Embryonic facial prominence (tissue), 1 donor: ENCODE data around the gene PUM2.

Experiments
- DNase-seq: peaks from one replicate; pipeline ENCODE4 v3.0.0-alpha.2; 2016; ENCODE audit errors: extremely low spot score

PUM2 gene

DNA sequence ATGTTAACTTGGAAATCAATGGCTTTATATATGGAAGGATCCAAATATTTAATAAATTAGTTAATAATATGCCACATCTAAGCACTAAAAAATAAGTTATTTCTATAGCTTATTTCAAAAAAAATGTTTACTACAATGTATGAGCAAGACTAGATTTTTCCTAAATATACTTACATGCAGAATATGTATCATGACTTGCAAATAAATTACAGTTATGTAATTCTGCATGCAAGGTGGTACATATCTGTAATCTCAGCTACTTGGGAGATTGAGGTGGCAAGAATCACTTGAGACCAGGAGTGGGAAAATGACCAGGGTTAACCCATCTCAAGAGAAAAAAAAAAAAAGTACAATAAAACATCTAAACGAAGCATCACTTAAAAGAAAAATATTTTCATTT, 11.6 kb downstream of the PUM2 start:
- no peak for DNase-seq

- DNase-seq, result no peak
Measured at GRCh38 chr2:20334605-20335203, 15.9 kb downstream of the PUM2 start.

GRCh38 chr2:20333738-20334137, 16.9 kb downstream of the PUM2 start:
- DNase-seq, result no peak

GRCh38 chr2:20330192-20330591, 20.5 kb downstream of the PUM2 start:
- DNase-seq, result no peak

GRCh38 chr2:20327370-20327769, 23.3 kb downstream of the PUM2 start:
- no peak for DNase-seq

DNA sequence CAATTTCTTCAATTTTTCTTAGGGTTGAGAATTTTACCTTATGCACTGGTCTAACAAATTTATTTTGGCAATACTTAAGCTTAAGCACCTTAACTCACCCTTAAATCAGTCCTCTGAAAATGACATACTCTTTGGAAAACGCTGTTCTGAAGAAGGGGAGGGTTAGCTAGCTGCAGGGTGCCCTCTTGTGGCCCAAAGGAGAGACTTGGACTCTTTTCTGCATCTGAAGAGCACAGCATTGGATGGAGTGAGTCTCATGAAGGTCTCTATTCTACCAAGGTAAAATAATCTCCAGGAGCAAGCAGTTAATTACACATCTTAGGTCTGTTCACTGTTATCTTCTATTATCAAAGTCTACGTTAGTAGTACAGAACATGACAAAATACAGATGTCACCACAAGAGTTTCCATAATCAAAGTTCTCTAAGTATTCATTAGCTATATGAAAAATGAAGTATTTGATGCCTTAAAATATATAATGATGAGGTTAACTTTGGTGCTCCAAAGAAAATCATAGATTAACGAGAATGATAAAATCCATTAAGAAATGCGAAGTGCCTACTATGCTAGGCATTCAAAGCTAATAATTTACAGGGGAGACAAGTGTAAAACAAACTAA, 24.4 kb downstream of the PUM2 start:
- DNase-seq, result peak; percentile 37

DNA sequence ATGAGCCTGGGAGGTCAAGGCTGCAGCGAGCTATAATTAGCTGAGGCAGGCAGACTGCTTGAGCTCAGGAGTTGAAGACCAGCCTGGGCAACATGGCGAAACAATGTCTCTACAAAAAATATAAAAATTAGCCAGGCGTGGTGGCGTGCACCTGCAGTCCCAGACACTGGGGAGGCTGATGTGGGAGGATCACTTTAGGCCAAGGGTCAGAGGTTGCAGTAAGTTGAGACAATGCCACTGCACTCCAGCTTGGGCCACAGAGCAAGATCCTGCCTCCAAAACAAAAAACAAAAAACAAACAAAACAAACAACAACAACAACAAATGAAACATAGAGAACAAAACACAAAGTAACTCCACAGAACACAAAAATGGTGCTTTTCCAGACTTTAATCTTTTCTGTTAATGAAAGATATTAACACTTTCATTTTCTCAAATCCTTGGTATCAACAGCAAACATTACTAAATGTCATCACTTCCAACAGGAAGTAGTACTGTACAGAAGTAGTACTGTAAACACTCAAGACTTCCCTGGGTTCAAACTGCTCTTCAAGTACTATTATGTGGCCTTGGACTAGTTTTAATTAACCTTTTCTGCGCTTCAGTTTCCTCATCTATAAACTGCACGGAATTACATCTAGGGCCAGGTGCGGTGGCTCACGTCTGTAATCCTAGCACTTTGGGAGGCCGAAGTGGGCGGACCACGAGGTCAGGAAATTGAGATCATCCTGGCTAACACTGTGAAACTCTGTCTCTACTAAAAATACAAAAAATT, 27.9 kb downstream of the PUM2 start:
- DNase-seq, result no peak

GRCh38 chr2:20317690-20318089, 33.0 kb downstream of the PUM2 start:
- DNase-seq, result no peak

- DNase-seq, result no peak
Measured at GRCh38 chr2:20317197-20317596, 33.4 kb downstream of the PUM2 start.

GRCh38 chr2:20314562-20315501, 35.8 kb downstream of the PUM2 start:
- no peak for DNase-seq

GRCh38 chr2:20313659-20314058, 37.0 kb downstream of the PUM2 start:
- DNase-seq, result no peak

- DNase-seq, result no peak
Measured at GRCh38 chr2:20309001-20309400, 41.6 kb downstream of the PUM2 start.

DNA sequence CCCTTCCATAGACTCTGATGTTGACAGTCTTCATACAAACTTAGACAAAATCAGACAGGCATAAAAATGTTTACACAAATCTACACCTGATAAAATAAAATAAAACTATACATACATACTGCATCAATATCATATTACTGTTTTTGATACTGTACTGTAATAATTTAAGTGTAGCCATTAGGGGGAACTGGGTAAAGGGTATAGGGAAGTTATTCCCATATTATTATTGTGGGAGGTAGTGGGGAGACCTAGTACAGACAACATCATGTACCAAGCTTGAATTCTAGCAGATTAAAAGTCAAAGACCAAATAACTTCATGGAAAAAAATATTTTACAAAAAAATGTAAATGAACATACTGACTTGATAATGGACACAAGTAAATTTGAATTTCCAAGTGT, 43.3 kb downstream of the PUM2 start:
- no peak for DNase-seq

DNA sequence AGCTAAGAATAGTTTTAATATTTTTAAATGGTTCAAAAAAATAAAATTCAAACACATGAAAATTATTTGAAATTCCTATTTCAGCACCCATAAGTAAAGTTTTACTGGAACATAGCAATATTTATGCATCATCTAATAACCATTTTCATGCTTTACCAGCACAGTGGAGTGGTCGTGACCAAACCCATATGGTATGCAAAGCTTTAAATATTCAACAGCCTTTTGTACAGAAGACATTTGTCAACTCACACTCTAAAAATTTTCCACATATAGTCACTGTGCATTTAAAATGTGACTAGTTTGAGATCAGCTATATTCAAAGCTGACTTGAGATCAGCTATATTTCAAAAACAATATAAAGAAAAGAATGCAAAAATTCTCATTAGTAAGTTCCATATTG, 46.2 kb downstream of the PUM2 start:
- no peak for DNase-seq

- DNase-seq, result no peak
Measured at GRCh38 chr2:20303966-20304365, 46.7 kb downstream of the PUM2 start.

GRCh38 chr2:20302019-20302418, 48.6 kb downstream of the PUM2 start:
- no peak for DNase-seq

DNA sequence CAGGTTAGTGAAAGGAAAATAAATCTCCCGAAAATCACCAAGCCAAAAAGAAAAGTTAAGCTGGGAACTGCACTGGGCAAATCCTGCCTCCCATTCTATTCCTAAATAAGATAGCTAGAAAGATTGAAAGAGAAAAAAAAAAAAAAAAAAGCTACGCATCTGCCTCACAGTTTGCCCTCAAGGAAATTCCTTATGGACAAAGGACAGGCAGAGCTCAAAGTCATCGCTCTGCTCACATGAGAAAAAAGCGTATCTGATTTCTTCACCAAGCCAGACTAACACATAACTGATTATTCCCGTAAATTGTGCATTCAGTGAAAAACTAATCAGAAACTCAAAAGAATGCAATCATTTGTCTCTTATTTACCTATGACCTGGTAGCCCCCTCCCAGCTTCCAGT, 50.0 kb downstream of the PUM2 start:
- no peak for DNase-seq

DNA sequence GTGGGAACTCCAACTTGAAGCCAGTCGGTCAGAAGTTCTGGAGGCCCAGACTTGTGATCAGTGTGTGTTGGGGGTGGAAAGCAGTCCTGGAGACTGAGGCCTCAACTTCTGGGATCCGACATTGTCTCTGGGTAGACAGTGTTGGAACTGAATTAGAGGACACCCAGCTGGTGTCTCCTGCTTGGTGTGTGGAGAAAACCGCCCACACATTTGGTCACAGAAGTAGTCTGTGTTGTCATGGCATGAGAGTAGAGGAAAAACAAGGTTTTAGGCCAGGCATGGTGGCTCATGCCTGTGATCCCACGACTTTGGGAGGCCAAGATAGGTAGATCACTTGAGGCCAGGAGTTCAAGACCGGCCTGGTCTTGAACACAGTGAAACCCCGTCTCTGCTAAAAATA, 51.5 kb downstream of the PUM2 start:
- no peak for DNase-seq

- no peak for DNase-seq
Measured at GRCh38 chr2:20294231-20294630, 56.4 kb downstream of the PUM2 start.

- DNase-seq, result no peak
Measured at GRCh38 chr2:20292984-20293383, 57.7 kb downstream of the PUM2 start.

- no peak for DNase-seq
Measured at GRCh38 chr2:20291846-20292408, 58.7 kb downstream of the PUM2 start.

- no peak for DNase-seq
Measured at GRCh38 chr2:20291106-20291564, 59.5 kb downstream of the PUM2 start.
